ENCODE measurements around the gene SERPINA3. TPM values are rescaled to one million over a fixed set of nuclear protein-coding genes. Genes with fewer than 3 reads are reported as not detected.
"Not testable (repeated sequence)": the region's sequence is repeated elsewhere in the genome, so short reads cannot be mapped to it uniquely, and the experiment has no call there.

The SERPINA3 gene
- total RNA-seq (2014; rRNA removed; shearing (Covaris generic)) = 0.35 and 0.56 TPM in 2 replicates

DNA sequence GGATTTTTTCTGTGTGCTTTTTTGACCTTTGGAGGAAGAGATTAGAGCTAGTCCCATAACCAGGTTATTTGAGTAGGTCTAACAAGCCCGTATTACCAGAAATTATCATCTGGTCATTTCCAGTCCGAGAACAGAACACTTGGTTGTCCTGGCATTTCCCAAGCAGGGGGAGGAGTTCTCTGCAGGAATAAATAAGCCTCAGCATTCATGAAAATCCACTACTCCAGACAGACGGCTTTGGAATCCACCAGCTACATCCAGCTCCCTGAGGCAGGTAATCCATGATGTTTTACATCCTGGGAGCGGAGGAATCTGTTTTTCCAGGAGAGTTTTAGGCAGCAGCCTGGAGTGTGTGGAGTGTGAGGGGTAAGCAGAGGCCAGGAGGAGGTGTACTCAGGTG, at the start of gene SERPINA3:
Gene SERPINA3, plus strand, starts transcription at position 218 of the 400 bp plus-strand sequence. CDS start 2,051 bp downstream, outside the sequence.
- no peak for DNase-seq (ENCODE audit: low spot score)

DNA sequence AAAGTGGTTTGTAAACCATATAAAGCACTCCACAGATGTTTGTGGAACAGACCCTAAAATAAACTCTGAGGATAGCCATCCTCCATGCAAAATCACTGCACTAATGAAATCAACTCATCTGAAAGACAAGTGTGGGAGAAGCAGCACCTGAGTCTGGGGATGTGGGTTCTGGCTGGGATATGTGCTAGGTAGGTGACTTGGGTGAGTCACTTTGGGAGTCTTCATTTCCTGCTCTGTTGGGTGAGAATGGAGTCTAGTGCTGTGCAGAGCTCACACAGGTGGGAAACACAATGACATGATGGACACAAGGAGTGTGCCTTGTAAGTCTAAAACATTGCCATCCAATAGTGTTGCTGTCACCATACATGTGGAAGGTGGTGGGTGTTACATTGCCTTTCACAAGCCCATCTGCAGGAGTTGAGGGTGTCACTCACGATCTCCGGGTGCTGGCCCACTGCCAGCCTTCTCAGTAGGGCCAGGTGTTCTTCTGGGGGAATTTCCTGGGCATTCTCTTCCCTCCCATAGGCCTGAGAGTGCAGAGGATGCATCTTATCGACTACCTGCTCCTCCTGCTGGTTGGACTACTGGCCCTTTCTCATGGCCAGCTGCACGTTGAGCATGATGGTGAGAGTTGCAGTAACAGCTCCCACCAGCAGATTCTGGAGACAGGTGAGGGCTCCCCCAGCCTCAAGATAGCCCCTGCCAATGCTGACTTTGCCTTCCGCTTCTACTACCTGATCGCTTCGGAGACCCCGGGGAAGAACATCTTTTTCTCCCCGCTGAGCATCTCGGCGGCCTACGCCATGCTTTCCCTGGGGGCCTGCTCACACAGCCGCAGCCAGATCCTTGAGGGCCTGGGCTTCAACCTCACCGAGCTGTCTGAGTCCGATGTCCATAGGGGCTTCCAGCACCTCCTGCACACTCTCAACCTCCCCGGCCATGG, 49.0 kb upstream of the SERPINA3 start:
- DNase-seq (ENCODE audit: low spot score) = no peak

DNA sequence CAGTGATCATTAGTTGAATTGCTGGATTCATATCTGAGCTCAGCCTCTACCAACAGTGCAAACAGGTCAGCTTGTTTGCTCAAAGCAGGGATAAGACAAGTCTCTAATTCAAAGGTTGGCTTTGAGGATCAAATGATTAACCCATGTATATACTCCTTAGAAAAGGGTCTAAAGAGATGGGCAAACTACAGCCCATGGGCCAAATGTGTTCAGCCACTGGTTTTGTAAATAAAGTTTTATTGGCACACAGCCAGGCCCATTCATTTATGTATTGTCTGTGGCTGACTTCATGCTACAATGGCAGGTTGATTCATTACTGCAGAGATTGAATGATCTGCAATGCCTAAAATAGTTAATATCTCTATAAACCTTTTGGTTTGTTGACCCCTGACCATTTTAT, 47.8 kb upstream of the SERPINA3 start:
- no peak for DNase-seq (ENCODE audit: low spot score)

DNA sequence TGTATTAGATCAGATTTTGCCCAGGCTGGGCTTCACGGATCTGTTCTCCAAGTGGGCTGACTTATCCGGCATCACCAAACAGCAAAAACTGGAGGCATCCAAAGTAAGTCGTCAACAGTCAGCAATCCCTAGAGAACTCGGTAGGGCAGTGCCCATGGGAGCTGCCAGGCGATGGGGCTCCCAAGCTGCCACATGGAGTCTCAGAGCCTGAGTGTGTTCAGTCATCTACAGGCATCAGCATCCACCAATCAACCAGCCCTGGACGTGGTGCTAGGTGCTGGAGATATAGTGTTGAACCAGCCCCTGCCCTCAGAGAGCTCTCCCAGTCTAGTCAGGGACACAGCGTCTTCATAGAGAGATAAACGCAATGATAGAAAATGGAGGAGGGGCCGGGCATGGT, 44.0 kb upstream of the SERPINA3 start:
- no peak for DNase-seq (ENCODE audit: low spot score)

DNA sequence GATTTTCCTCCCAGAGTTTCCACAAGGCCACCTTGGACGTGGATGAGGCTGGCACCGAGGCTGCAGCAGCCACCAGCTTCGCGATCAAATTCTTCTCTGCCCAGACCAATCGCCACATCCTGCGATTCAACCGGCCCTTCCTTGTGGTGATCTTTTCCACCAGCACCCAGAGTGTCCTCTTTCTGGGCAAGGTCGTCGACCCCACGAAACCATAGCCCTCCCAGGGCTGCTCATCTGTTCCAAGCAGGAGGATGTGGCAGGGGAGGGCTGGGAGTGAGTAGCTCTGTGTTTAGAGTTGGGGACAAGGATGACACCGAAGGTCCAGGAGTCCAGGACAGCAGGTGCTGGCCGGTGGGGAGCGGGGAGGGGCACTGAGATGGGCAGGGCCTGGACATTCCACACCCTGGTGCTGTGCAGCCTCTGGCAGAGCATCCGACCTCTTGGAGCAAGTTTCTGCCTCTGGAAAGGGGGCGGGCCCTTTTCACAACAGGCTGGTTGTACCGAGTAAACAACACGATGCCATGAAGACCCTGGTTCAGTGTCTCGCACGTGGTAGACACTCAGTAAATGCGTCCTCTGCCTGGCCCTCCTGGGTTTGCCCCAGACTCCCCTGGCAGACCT, 42.7 kb upstream of the SERPINA3 start:
- DNase-seq (ENCODE audit: low spot score) = no peak

DNA sequence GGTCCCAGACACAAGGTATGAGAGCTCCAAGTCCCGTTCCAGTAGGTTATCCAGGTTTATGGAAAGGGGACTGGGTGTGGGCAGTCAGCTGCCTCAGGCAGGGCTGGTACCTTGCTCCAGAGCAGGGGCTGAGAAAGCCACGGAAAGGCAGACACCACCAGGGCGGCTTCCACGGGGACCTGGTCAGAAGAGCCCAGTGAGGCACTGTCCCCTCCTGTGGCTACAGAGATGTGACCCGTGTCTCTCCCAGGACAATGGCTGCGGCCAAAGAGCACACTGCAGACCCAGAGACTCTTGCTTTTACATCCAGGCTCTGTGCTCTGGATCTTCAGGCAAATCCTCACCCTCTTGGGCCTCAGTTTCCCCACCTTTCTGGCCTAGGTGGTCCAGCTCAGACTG, 42.2 kb upstream of the SERPINA3 start:
- DNase-seq (ENCODE audit: low spot score) = no peak

DNA sequence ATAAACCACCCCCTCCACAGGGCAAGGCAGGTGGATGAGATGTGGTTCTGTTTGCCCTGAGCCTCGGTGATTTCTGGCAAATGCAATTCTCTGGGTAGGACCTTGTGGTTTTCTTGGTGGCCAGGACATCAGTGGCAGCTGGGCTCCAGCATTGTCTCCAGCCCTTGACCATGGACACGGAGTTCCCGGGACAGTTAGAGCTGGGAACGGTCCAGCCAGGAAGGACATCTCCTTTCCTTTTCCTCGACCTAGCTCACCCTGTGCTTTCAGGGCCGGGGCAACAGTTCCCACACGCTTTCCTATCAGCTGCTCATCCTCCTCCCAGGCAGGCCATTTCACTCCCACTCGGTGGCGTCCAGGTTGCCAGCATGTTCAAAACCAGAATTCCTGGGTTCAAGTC, 41.8 kb upstream of the SERPINA3 start:
- DNase-seq (ENCODE audit: low spot score) = no peak

DNA sequence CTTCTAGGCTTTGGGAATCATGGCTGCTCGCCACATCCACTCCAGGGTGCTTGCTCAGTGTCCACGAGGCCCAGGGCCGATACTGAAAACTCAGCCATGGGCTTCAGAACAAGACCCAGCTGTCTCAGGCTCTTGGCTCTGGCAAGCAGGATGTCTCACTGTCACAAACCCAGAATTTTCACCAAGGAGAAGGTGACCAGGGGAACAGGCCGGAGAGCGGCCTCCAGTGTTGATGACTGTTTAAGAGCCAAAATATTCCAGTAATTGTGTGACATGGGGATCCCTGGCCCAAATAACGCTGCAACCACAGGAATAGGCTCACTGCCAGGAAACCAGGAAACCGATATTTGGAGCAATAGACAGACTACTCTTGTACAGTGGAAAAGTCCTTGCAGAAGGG, 40.8 kb upstream of the SERPINA3 start:
- DNase-seq (ENCODE audit: low spot score) = no peak

DNA sequence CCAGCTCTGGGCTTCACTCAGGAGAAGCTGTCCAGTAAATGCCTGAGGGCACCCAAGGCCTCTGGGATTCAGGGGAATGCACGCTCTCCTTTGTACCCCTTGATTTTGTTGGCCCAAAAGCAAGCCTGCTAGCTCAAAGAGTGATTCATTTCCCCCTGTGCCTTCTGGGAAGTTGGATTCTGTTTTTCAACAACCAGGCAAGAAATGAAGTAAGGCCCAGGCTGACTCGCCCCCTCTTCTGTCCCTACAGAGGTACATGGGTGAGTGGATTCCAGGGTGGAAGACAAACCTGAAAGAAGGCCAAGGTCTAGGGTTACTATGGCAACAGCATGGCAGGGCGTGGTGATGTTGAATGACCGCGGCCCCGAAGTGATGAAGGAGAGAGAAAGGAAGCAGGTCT, 40.2 kb upstream of the SERPINA3 start:
- DNase-seq (ENCODE audit: low spot score) = no peak

DNA sequence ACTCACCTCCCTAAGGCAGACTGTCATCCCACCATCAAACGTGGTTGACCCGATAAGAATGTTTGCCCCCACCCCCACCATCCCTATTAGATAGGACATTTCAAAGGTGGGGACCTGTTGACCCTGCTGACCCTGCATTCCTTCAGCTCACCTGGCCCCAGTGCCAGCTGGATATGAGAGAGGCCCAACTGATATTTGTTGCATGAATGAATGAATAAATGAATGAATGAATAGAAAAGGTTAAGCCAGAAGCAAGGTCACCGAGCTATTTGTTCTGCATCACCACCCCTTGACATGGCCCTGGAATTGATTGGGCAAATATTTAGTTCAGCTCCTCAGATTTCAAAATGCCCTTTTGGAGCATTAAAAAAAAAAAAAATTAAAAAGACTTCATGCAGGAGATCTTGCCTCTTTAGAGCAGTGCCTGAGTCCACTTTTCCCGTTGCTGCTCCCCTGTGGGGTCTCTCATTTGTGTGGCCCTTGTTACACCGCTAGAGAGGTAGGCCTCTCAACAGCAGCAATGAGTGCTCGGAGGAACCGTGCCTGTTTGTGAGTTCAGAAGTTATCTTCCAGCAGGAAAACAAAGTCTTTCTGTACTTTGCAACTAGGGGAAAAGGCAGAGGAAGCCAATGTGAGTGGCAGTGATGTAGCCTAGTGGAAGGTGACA, 39.4 kb upstream of the SERPINA3 start:
- DNase-seq (ENCODE audit: low spot score) = no peak

DNA sequence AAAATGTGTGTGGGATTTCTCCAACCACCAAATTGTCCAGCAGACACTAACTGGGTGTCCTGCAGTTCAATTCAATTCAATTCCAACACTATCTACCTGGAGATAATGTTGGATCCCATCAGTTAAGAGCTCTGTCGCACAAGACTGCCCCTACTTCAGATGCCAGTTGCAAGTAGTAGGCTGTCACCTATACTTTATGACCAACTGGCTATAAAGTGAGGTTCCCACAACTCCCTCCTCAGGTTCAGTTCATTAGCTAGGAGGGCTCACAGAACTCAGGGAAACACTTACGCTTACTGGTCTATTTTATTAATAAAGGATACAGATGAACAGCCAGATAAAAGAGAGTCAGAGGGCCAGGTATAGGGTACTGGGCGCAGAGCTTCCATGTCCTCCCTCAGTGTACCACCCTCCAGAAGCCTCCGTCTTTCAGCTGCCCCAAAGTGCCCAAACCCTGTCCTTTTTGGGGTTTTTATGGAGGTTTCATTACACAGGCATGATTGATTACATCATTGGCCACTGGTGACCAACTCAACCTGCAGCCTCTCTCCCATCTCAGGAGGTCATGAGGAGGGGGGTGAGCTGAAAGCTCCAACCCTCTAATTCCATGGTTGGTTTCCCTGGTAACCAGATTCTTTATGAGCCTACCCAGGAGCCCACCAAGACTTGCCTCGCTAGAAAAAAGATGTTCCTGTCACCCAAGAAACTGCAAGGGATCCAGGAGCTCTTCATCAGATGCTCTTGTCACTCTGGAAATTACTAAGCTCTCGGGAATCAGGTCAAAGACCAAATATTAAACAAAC, 38.5 kb upstream of the SERPINA3 start:
- no peak for DNase-seq (ENCODE audit: low spot score)

DNA sequence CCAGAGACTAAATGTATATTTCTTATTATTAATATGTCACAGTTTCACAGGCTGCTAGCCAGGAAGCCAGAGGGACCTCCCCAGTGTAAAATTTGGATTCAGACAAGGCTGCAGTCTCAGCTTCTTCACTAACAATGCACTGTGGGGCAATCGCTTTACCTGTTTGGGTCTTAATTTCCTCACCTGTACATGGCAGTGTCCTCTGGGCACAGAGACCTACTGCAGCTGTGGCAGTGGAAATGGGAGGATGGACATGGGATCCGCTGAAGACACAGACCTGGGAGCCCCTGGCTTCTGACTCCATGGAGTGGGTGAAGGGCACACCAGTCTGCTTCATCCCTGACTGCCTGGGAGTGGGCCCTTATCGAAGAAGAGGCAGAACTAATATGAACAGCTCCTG, 37.9 kb upstream of the SERPINA3 start:
- no peak for DNase-seq (ENCODE audit: low spot score)

DNA sequence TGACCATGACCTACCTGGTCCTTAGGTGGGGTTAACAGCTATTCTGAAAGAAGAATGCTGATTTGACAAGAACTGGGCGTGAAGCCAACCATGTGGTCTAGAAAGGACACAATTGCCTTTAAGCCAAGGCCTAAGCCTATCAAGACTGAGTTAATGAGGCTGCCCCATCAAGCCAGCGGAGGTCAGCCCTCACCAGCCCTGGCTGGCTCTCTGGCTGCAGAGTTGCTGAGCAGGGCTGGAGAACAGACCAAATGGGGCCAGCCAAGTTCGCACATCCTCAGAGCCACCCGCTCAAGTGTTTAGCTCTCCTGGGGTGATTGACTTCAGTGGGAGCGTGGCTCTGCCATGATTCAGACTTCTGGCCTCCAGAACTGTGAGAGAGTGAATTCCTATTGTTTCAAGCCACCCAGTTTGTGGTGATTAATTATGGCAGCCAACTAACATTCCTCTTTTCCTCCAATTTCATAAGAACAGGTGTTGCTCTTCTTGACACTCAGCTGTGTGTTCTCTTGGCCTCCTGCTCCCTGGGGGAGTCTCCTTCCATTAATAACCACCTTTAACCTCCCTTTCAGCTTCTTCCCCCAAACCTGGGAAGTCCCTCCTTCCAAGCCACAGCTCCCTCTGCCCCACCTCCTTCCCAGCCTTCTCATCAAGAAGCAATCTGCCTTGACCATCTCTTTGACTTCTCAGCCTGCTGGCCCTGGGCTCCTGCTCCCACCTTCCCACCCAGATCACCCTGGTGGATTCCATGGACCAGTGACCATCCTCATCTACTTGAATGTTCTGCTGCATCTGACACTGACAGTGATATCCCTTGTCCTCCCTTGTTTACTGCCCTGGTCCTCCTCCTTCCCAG, 36.2 kb upstream of the SERPINA3 start:
- DNase-seq (ENCODE audit: low spot score) = no peak

DNA sequence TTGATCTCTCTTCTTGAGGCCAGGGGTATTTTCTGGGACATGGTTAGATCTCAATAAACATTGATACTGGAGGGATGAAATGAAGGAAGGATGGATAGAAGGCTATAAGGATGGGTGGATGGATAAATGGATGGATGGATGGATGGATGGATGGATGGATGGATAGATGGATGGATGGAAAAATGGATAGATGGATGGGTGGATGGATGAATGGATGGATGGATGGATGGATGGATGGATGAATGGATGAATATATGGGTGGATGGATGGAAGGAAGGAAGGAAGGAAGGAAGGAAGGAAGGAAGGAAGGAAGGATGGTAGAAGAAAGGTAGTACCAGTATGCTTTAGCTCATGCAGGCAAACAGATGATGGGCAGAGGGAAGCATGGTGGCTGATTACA, 34.7 kb upstream of the SERPINA3 start:
- DNase-seq (ENCODE audit: low spot score) = not testable (repeated sequence)

DNA sequence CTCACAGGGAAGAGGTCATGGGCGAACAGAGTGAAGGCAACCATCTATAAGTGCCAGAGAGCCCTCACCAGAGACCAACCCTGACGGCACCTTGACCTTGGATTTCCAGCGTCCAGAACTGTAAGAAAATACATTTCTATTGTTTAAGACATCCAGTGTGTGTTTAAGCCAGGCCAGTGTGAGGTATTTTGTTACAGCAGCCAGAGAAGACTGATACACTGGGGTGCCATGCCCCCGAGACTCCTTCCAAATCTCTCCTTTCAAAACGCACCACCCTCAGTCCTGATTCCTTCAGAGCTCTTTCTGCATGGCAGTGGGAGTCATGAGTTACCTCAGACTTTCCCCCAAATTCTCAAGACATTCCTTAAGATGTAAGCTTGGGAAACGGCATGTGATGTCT, 33.5 kb upstream of the SERPINA3 start:
- DNase-seq (ENCODE audit: low spot score) = no peak

DNA sequence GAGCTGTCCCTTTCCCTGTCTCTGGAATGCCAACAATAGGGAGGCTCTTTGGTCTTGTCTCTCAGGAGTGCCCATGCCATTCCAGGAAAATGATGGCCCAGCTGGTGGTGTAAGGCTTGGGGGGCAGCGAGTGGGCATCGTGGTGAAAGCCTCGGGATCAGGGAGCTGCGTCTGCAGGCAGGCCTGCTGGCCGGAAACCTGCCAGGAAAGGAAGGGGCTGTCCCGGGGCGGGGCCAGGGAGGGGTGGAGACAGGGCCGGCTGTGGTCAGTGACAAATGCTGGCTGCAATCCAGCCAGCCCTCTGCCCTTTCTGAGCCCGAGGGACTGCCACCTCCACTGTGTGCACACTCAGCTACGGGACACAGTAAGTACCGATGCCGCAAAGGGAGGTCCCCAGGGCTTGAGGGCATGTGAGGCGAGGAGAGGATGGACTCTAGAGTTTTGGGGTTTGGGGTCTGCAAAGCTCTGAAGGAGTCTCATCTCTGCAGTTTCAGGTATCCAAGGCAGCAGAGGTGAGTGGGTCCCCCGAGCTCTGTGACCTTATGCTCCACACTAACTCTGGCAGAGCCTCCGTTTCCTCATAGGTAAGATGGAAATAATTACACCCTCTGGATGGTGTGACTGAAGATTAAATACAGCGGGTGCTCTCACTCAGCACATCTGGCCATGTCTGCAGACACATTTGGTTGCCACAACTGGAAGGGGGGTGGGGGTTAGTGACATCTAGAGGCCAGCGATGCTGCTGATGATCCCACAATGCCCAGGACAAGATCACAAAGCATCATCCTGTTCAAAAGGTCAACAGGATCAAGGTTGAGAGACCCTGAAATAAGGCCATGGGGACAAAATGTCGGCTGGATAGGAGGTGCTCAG, 30.8 kb upstream of the SERPINA3 start, which contains the start of gene SERPINA5:
Gene SERPINA5, plus strand, starts transcription at position 300 of the 873 bp plus-strand sequence. CDS start 5,937 bp downstream, outside the sequence.
- no peak for DNase-seq (ENCODE audit: low spot score)

DNA sequence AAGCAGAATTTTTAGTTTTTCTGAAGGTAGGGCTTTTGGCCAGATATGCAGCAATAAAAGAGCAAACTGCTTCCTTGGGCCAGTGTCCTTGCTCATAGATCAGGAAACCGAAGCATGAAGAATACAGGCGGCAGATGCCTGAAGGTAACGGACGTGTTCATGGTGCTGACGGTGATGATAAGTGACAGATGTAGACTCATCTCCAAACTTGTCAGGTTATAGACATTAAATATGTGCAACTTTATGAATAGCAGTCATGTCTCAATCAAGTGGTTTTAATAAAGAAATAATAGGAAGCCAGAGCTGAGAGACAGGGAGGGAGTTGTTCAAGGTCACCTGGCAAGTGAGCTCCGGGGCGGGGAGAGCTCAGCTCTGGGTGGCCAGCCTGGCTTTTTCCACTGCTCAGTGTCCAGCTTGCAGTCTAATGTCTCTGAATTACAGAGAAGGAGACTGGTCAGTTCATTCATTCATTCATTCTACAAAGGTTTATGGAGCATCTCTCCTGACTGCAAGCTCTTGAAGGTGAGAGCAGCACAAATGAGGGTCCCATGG, 29.9 kb upstream of the SERPINA3 start:
- no peak for DNase-seq (ENCODE audit: low spot score)

DNA sequence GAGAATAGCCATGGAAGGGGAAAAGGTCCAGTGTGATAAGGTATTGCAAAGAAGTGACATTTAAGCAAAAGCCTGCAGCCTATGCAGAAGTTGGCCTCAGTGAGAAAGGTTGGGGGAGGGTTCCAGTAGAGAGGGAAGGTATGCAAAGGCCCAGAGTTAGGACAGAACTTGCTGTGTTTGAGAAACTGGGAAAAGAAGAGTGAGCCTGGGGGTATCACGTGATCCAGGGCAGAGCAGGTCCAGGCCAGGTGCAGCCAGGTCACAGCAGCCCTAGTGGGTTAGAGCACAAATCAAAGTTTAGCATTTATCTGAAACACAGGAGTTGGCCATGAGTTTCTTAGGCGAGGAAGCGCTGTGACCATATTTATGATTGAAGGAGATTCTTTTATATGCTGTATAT, 29.3 kb upstream of the SERPINA3 start:
- DNase-seq (ENCODE audit: low spot score) = no peak

DNA sequence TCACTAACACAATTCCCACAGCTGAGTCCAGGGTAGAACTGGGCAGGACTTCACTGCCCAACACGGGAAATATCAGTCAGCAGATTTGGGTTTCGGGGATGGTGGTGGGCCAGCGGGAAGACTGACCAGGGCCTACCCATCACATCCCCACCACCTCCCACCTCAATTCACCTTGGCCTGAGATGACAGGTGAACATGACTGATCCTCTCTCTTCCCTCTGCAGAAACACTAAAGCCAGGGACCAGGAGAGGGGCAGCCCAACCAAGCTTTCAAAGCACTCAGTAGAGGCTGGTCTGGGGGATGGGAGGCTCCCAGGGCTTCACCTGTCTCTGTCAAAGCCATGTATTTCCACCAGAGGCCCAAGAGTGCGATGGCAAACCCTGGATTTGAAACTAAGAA, 28.6 kb upstream of the SERPINA3 start:
- no peak for DNase-seq (ENCODE audit: low spot score)

All from H4 (cell line).